ENCODE data around the gene PPM1H.

- TF ChIP-seq CTCF (IDR thresholded peaks at IDR 0.05): no peak
- TF ChIP-seq POLR2A (IDR thresholded peaks at IDR 0.05): no peak
These were observed 250.2 kb downstream of the PPM1H start for GRCh38 chr12:62684570-62685295.

Measured in prostate gland (tissue), 2 donors.